HG02852 (cell line): ENCODE results near the gene EGR4.

Experiments used
- ATAC-seq: cut with Tn5 transposase; IDR thresholded peaks from one replicate; pipeline ENCODE4 v1.9.1; 2021; ENCODE audit warnings: mild to moderate bottlenecking, moderate library complexity; ENCODE audit not compliant: unreplicated experiment

Gene EGR4

GRCh38 chr2:73250872-73251846, 42.2 kb downstream of the EGR4 start:
- ATAC-seq = no peak

DNA sequence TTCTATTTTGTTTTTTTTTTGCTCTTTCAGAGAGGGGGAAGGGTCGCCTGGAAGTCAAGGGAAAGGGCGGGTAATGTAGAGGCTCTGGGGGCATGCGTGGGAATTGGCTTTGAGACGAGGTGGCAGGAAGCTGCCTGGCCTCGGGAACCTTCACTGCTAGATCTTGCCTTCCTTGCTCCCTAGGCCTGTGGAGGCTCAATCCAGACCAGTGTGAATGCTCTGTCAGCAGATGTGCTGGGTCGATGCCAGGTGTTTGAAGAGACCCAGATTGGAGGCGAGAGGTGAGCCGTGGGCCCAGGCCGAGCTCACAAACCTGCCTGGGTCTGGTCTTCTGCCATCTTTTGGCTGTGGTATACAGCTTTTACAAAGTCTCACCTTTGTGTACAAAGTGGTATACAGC, 43.7 kb downstream of the EGR4 start:
- ATAC-seq = no peak

DNA sequence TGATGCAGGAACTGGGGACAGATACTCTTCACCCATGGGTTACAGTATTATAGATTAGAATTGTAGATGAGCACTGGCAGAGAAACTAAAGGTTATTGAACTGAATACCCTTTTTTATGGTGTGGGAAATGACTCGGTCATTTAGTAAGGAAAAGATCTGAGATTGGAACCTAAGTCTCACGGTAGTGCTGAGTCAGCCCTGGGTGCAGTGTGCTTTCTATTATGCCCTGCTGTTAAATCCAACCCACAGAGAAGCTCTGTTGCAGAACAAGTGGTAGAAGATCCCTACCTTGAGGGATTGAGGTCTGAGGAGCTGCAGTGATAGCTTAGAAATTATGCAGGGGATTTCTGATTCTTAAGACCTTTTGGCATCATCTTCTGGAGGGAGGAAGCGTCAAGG, 46.5 kb downstream of the EGR4 start:
- ATAC-seq = no peak

GRCh38 chr2:73244580-73244979, 48.8 kb downstream of the EGR4 start:
- ATAC-seq = no peak

GRCh38 chr2:73243884-73244570, 49.3 kb downstream of the EGR4 start:
- no peak for ATAC-seq
